GM19467 (cell line): ENCODE measurements around the gene TNPO3.
"Not testable (repeated sequence)": the region's sequence is repeated elsewhere in the genome, so short reads cannot be mapped to it uniquely, and the experiment has no call there.

Experiments
- ATAC-seq: cut with Tn5 transposase; IDR thresholded peaks from one replicate; pipeline ENCODE4 v1.9.1; 2021; ENCODE audit warnings: mild to moderate bottlenecking, moderate library complexity; ENCODE audit not compliant: unreplicated experiment

The TNPO3 gene

DNA sequence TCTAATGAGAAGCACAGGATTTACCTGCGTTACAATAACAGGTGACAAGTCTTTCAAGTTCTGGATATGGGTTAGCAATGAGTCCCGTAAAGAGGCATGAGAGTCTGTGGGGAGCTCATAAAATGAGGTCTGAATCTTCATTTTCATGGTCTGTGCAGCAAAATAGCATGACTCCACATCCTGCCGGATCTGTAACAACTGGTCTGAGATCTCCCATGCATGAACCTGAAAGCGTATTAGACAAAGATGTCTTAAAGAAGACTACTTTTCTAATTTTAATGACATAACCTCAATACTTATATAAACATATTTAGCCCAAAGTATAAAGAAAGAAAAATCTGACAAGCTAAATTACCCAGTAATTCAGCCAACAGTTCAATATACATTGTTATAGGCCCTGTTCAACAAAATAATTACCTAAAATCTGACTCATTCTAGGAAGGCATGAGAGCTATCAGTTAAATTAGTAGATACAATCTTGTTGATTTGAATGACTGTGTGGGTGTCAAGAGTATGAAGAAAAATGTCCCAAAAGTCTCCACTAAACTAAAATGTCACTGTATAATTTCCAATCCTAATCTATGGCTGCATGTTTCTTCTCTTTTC, 36.9 kb downstream of the TNPO3 start:
- ATAC-seq, result no peak

DNA sequence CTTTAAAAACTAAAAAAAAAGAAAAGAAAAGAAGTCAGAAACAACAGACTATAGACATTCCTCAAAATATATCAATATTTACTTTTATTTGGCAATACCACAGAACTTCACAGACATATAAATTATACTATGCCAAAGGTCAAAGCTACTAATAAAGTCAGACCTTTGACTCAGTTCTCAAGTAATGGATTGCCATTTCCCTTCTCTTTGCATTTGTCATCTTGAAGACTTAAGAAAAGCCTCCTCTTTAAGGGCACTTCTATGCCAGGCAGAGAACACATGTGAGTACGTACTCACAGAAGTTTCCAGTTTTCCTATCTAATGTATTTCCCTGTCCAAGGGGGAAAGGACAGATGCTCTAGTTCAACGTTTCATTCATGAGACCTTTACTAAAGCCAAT, 37.6 kb downstream of the TNPO3 start:
- ATAC-seq, result no peak

DNA sequence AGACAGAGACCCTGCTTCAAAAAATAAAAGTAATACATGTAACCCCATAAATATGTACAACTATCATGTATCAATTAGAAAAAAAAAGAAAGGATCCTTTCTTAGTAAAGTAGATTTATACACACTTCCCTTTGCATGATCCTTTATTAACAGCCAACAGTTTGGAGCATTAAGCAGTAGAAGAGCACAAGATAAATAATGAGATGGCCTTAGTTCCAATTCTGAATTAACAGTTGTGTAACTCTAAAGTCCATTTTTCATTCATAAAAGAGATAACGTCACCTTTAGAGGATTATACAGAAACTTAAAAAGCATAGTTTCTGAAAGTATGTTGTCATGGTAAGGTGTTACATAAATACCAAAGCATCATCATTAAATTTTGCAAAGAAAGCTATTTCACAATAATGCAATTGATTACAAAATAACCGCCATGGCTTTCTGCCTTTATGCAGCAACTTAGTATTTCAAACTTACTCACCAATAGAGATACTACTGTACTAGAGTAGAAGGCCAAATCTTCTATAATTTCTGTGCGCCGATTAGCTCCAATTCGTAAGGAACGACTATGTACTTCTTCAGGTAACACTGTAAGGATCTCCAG, 40.3 kb downstream of the TNPO3 start:
- no peak for ATAC-seq

GRCh38 chr7:129013048-129013724, 41.7 kb downstream of the TNPO3 start:
- ATAC-seq, result no peak

DNA sequence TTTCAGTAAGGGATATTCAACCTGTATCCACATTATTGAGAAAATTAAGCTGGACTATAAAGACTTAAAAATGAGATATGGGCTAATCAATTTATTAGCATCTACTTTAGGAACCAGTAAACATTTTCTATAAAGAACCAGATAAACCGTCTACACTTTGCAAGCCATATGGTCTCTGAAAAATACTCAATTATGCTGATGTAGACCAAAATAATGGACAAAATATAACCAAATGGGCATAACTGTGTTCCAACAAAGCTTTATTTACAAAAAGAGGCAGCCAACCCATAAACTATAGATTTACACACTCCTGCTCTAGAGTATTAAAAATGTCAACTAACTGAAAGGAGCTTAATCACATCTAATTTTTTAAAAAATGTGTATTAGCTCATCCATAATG, 42.3 kb downstream of the TNPO3 start:
- ATAC-seq, result no peak

GRCh38 chr7:129010075-129010474, 44.8 kb downstream of the TNPO3 start:
- no peak for ATAC-seq

DNA sequence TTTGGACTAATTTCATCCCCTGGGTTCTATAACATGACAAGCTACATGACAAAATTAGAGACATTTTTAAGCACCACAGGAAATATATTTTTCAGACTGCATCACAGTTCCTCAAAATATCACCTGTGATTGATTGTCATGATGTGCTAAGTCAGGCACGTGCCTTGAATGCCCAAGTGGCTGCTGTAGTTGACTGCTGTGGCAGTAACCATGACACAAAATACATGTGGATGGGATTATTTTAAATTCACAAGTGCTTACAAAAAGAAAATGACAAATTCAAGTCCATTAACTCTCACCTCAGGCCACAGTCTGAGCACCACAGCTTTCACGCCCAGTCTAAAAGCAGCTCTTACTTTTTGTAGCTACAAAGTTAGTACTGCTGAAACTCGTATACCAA, 45.5 kb downstream of the TNPO3 start:
- ATAC-seq, result no peak

DNA sequence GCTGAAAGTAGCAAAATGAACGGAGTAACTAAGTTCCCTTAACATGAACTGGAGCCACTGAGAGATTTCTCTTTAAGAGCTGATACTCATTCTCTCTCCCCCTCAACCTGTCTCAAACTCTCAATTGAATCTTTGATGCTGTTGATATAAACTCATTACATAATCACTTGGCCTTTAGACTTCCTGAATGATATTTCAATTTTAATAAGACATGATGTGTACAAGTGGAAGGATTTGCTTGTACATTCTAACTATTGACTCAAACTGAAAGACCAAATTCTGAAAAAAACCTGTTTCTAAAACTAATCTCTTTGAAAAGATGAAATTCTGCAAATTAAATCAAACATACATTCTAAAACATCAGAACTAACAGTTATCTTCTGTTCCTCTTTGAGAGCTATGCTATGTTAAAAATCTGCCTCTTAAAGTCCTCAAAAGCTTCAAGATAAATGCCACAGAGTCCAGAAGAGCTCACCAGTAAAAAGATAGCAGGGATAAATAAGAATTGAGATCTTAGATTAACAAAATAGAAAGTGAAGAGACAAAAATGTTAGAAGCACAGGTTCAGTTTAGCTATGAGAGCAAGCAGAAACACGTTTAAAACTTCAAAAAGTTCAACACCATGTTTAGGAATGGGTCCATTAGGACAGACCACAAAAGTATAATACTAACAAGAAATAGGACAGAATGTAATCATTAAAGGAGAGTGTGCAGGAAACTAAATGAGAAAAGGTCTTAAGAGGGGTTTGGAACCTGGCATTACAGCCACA, 46.1 kb downstream of the TNPO3 start:
- no peak for ATAC-seq

GRCh38 chr7:129007572-129007971, 47.3 kb downstream of the TNPO3 start:
- ATAC-seq, result no peak

DNA sequence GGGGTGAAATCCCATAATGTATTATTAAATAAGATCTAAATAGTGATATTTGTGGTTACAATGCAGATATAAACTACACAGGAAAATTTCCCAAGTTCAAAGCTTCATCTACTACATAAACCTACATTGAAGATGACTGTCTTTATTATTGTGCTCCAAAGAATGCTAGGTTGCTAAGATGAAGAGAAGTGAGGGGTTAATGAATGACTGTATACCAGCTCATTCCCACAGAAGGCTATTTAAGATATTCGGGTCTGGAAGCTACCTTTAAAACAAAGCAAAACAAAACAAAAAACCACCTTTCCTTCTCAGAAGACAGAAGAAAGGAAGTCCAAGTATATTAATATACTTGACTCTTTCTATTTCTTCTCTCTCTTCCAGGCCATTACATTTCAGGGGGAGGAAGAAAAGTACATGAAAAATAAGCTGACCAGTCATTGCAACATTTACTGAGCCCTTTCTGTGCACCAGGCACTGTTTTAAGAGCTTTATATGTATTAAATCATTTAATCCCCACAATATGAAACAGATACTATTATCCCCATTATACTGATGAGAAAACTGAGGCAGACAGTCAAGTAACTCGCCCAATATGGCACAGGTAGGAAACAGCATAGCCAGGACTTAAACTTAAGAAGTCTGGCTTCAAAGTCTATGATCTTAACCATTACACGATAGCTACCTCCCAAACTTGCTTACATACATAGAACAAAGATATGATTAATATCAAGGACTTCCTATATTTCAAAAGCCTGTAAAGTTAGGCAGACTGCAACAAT, 48.1 kb downstream of the TNPO3 start:
- no peak for ATAC-seq

DNA sequence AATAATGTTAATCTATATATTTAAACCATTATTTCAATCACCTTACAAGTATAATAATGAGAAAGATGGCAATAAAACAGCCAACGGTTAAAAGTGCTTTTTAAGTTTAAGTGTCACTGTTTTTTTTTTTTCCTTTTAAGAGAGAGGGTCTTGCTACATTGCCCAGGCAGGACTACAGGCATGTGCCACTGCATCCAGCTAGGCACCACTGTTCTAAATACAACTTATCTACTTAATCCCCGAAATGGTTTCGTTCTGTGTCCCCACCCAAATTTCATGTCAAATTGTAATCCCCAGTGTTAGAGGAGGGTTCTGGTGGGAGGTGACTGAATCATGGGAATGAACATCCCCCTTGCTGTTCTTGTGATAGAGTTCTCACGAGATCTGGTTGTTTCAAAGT, 49.7 kb downstream of the TNPO3 start:
- ATAC-seq, result no peak

DNA sequence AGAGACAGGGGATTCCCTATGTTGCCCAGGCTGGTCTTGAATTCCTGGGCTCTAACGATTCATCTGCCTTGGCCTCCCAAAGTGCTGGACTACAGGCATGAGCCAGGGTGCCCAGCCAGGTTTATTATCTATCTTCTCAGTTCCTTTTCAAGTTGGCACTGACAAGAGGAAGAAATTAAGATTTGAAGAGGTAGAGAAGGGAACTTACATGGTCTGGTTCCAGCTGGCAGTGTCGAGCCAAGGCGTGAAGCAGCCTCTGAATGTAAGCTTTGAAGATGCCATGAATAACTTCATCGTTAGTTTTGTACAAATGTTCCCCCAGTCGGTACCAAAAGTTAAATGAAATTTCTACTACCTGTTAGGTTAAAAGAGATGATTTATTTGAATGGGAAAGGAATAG, 57.7 kb downstream of the TNPO3 start:
- ATAC-seq, result no peak

DNA sequence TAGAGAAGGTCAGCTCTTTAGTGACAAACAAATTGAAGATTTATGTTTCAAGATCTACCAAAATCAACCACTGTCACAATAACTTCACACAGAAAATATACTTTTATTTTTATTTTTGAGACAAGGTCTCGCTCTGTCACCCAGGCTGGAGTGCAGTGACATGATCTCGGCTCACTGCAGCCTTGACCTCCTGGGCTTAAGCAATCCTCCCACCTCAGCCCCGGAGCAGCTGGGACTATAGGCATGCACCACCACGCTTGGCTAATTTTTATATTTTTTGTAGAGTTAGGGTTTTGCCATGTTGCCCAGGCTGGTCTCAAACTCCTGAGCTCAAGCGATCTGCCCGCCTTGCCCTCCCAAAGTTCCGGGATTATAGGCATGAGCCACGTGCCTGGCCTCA, 60.4 kb downstream of the TNPO3 start:
- not testable (repeated sequence) for ATAC-seq

DNA sequence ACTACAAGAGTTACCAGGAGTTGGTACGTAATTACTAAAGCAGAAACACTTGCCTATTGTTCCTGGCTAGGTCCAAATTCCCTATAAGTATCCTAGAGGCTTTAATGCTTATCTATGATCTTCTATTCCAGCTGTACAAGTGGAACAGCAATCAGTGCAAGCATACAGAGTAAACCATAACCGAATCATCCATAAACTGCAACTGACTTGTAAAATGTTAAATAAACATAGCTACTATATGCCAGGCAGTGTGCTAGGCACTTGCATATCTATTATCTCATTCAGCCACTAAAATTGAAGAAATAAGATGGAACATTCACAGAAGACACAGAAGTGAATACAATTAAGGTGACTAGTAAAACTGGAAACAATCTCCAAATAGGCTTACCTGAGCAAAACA, 61.5 kb downstream of the TNPO3 start:
- no peak for ATAC-seq

DNA sequence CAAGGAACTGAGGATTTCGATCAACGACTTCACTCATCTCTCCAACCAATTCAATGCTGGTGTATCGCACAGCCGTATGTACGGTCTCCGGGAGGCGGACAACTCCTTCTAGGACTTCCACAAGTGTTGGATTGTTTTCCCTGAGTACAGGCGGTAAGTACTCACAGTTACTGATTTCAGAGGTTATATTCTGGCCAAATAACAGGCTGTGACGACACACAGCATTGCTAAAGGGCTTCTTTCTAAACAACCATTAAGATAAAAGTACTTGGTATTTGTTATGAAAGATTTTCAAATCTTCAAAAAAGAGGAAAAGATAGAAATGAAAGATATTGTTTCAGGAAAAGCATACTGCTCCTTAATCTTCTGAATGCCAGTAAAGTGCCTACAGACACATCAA, 65.0 kb downstream of the TNPO3 start:
- no peak for ATAC-seq

DNA sequence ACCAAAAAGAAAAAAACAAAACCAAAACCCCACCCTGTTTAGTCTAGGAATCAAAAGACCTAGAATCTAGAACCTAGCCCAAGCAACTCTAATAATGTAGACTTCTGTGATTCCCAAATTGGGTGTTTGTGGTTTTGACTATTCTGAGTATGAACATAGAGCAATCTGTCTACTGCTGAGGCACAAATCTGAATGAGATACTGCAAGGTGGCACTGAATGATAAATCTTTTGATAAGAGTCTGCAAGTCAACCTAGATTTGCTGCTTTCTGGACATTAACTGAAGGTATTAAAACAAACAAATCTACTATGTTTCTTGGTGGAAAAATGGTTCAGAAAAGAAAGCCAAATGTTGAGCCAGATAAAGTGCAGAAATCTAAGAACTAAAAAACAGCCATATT, 66.5 kb downstream of the TNPO3 start:
- ATAC-seq, result no peak

DNA sequence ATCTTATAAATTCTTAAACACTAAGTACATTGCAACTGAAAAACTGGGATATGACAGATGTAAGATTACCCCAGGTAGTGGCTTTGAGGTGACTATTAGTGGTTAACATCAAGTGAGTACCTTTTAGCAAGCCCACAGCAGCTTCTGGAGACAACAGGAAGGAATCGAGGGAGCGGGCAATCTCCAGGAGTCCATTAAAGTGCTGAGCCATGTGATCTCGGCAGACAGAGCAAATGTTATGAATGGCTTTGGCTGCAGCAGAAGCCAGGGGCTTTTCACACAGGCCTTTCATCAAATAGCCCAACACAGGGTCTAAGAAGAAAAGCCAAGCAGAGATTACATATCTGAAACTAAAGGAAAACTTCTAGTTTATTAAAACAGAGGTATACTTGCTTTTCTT, 68.3 kb downstream of the TNPO3 start:
- ATAC-seq, result no peak

DNA sequence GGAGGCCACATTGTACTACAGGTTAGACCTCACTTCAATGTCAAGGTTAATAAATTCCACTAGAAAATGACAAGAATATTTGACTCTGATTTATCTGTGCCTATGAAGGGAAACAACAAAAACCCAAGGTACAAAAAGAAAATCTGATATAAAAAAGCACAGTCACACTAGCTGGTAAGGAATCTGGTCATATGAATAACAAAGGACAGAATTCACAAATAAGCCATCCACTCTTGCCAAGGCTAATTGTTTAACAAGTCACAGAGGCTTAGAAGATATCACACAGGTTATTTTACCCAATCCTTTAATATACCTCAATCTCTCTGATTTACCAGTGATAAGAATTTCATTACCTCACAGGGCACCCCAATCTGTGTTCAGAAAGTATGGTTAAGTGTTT, 69.3 kb downstream of the TNPO3 start:
- no peak for ATAC-seq

GRCh38 chr7:128982105-128982504, 72.8 kb downstream of the TNPO3 start:
- ATAC-seq, result no peak

- ATAC-seq, result no peak
Measured at GRCh38 chr7:128974241-128974934, 80.5 kb downstream of the TNPO3 start.

DNA sequence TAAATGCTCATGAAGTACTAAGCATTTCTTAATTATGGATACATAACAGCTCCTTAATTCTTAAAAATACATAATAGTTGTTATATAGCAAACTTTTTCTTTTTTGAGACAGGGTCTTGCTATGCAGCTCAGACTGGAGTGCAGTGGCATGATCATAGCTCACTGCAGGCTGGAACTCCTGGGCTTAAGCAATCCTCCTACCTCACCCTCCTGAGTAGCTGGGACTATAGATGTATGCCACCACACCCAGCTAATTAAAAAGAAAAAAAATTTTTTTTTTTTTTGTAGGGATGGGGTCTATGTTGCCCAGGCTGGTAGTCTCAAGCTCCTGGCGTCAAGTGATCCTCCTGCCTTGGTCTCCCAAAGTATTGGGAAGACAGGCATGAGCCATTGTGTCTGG, 86.3 kb downstream of the TNPO3 start:
- ATAC-seq, result no peak
